ENCODE results near the gene HOXA2.

Gene HOXA2

DNA sequence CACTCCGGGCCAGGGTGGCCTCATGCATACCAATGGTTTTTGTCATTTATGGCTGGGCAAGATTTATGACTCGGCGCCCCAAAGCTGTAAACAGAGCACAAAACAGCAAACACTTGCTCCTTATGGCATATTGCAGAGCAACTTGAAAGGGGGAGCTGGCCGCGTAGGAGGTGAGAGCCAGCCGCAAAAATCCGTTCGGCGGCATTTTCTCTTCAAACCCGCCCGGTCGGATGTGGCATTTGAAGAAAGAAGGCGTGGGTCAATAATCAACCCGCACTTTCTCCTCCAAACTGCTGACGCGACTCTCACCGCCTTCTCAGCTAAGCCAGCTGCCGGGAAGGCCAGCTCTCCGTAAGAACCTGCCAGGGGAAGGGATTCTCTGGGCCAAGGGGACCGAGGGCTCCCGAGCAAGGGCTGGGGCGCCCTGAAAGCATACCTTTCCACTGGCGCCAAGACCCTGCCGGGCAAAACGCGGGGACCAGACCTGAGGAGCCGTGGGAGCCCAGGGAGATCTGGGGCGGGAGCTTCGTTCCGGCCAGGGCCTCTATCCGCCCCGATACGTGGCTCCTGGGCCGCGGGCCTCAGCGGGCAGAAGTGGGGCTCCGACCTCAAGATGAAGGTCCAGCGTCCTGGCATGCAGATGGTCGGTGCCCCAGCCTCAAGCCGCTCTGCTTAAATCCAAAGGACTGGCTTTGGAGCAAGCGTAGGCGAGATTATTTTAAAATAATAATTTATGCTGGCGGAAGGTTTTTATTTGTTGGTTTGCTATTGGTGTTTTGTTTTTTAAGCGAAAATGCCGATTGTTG is 12.9 kb upstream of the HOXA2 start:
- Histone ChIP-seq H2AFZ (ENCODE audit: low read depth, low read length) (no peak overlapping the region), H2BK12ac (ENCODE audit: low read length in 2 of 2) (no peak overlapping the region), H3K4me2 (ENCODE audit: low read length, poor library complexity, severe bottlenecking) (peak overlapping the region; percentile 72), H4K91ac (ENCODE audit: low read length) (no peak overlapping the region), H3K4me3 (ENCODE audit: insufficient read depth in 1 of 2, low read depth in 1 of 2, low read length in 2 of 2) (peak overlapping the region; percentile 69 to 78), H2BK120ac (ENCODE audit: low read depth, low read length) (no peak overlapping the region), H2BK5ac (ENCODE audit: low read depth, low read length, poor library complexity, severe bottlenecking) (peak overlapping the region; percentile 96), H2BK15ac (ENCODE audit: low read depth, poor library complexity, severe bottlenecking) (no peak overlapping the region), H3K18ac (ENCODE audit: low read depth in 1 of 2, low read length in 2 of 2) (peak overlapping the region in 1 of 2 experiments; percentile 34), H3K23ac (ENCODE audit: low read length in 2 of 2) (no peak overlapping the region), H3K27me3 (ENCODE audit: control insufficient read depth in 1 of 2, insufficient read depth in 1 of 2, low read length in 2 of 2) (no peaks in the 10 kb centered on the region), H3K36me3 (ENCODE audit: control insufficient read depth in 1 of 2, insufficient read depth in 2 of 2, low read depth in 1 of 2, low read length in 2 of 2) (peaks cover 16 to 17% of the 10 kb centered on the region in 2 experiments), H3K4me1 (ENCODE audit: control insufficient read depth, insufficient read depth, low read depth, low read length) (peaks cover 3% of the 10 kb centered on the region), H3K27ac (ENCODE audit: low read length, poor library complexity, severe bottlenecking) (peak overlapping the region; percentile 99), H3K9ac (ENCODE audit: low read length) (peak overlapping the region; percentile 78), H4K8ac (ENCODE audit: low read length) (peak overlapping the region; percentile 3), H2AK5ac (ENCODE audit: low read length, severe bottlenecking) (peak overlapping the region; percentile 53), H3K4ac (ENCODE audit: low read depth in 1 of 2, low read length in 2 of 2) (no peak overlapping the region), H3K79me1 (replicated peaks; ENCODE audit: low read length, poor library complexity, severe bottlenecking) (no peaks in the 10 kb centered on the region), H3K14ac (ENCODE audit: low read length in 2 of 2) (no peak overlapping the region), H3K9me3 (ENCODE audit: control insufficient read depth, low read length) (no peaks in the 10 kb centered on the region)
- WGBS = 1% methylated on average over 42 of the region's 45 CpGs
- DNase-seq = peak; percentile 58

DNA sequence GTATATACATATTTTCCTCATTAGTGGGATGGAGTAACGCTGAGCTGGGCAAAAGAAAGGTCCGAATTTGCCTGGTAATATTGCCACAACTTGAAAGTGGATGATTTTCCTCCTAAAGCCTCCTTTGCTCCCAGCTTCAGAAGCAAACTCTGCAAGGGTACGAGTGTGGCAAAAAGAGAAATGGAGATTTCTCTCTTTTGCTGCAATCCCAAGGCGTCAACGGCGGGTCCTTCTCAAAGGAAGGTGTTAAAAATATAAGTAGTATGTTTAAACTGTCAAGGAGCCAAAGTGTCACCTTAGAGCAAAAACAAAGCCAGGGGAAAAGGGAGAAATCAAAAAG is 12.4 kb upstream of the HOXA2 start:
- Histone ChIP-seq H2AFZ (ENCODE audit: low read depth, low read length) (no peak overlapping the region), H3K4ac (ENCODE audit: low read depth in 1 of 2, low read length in 2 of 2) (no peak overlapping the region), H2AK5ac (ENCODE audit: low read length, severe bottlenecking) (peak overlapping the region; percentile 56), H3K4me2 (ENCODE audit: low read length, poor library complexity, severe bottlenecking) (peak overlapping the region; percentile 72), H4K8ac (ENCODE audit: low read length) (no peak overlapping the region), H3K27ac (ENCODE audit: low read length, poor library complexity, severe bottlenecking) (peak overlapping the region; percentile 99), H2BK15ac (ENCODE audit: low read depth, poor library complexity, severe bottlenecking) (no peak overlapping the region), H3K79me1 (replicated peaks; ENCODE audit: low read length, poor library complexity, severe bottlenecking) (no peaks in the 10 kb centered on the region), H3K4me3 (ENCODE audit: insufficient read depth in 1 of 2, low read depth in 1 of 2, low read length in 2 of 2) (peak overlapping the region in 1 of 2 experiments; percentile 69), H2BK12ac (ENCODE audit: low read length in 2 of 2) (no peak overlapping the region), H3K18ac (ENCODE audit: low read depth in 1 of 2, low read length in 2 of 2) (no peak overlapping the region), H3K9me3 (ENCODE audit: control insufficient read depth, low read length) (no peaks in the 10 kb centered on the region), H2BK5ac (ENCODE audit: low read depth, low read length, poor library complexity, severe bottlenecking) (peak overlapping the region; percentile 77), H4K91ac (ENCODE audit: low read length) (no peak overlapping the region), H3K36me3 (ENCODE audit: control insufficient read depth in 1 of 2, insufficient read depth in 2 of 2, low read depth in 1 of 2, low read length in 2 of 2) (peaks cover 16 to 22% of the 10 kb centered on the region in 2 experiments), H3K27me3 (ENCODE audit: control insufficient read depth in 1 of 2, insufficient read depth in 1 of 2, low read length in 2 of 2) (no peaks in the 10 kb centered on the region), H3K9ac (ENCODE audit: low read length) (peak overlapping the region; percentile 78), H3K14ac (ENCODE audit: low read length in 2 of 2) (no peak overlapping the region), H3K4me1 (ENCODE audit: control insufficient read depth, insufficient read depth, low read depth, low read length) (peaks cover 8% of the 10 kb centered on the region), H2BK120ac (ENCODE audit: low read depth, low read length) (no peak overlapping the region), H3K23ac (ENCODE audit: low read length in 2 of 2) (no peak overlapping the region)
- DNase-seq = no peak
- WGBS = 4% methylated on average over 6 of the region's 6 CpGs

DNA sequence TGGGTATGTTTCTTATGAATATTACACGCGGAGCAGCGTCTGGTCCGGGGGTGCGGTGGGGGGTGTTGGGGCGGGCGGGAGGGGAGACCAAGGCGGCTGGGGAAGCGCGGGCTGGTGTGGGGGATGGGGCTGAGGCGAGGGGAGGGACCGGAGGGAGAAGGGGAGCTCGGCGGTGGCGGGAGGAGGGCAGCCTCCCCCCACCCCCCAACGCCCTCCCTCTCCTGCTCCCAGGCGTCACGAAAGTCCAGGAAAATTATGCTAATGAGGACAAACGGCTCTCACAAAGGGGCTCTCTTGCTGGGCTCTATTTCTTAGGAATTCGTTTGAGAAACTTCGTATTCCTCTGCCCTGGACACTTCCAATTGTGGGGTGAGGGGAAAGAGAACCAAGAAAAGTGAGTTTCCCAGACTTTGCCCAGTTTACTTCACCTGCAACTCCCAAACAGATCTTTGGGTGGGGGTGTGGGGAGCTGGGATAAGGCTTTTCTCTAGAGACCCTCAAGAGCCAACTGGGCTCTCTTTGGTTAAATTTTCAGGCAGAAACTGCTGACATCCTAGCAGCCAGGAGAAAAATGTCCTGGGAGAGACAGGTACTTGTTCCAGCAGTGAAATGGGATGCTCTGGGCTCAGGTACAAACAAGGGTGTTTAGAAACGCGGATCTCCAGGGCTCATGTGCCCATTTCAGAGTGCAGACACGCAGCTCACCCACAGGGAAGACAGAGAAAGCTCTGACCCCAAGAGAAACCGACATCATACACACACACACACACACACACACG is 11.7 kb upstream of the HOXA2 start:
- Histone ChIP-seq H2BK5ac (ENCODE audit: low read depth, low read length, poor library complexity, severe bottlenecking) (peak overlapping the region; percentile 8), H3K4me2 (ENCODE audit: low read length, poor library complexity, severe bottlenecking) (peak overlapping the region; percentile 59), H3K14ac (ENCODE audit: low read length in 2 of 2) (no peak overlapping the region), H3K23ac (ENCODE audit: low read length in 2 of 2) (no peak overlapping the region), H3K27me3 (ENCODE audit: control insufficient read depth in 1 of 2, insufficient read depth in 1 of 2, low read length in 2 of 2) (no peaks in the 10 kb centered on the region), H3K79me1 (replicated peaks; ENCODE audit: low read length, poor library complexity, severe bottlenecking) (no peaks in the 10 kb centered on the region), H2BK12ac (ENCODE audit: low read length in 2 of 2) (no peak overlapping the region), H3K36me3 (ENCODE audit: control insufficient read depth in 1 of 2, insufficient read depth in 2 of 2, low read depth in 1 of 2, low read length in 2 of 2) (peaks cover 17 to 27% of the 10 kb centered on the region in 2 experiments), H2AK5ac (ENCODE audit: low read length, severe bottlenecking) (peak overlapping the region; percentile 76), H3K9me3 (ENCODE audit: control insufficient read depth, low read length) (no peaks in the 10 kb centered on the region), H2AFZ (ENCODE audit: low read depth, low read length) (no peak overlapping the region), H3K18ac (ENCODE audit: low read depth in 1 of 2, low read length in 2 of 2) (no peak overlapping the region), H2BK15ac (ENCODE audit: low read depth, poor library complexity, severe bottlenecking) (no peak overlapping the region), H3K4me3 (ENCODE audit: insufficient read depth in 1 of 2, low read depth in 1 of 2, low read length in 2 of 2) (peak overlapping the region; percentile 66 to 78), H4K91ac (ENCODE audit: low read length) (no peak overlapping the region), H3K27ac (ENCODE audit: low read length, poor library complexity, severe bottlenecking) (peak overlapping the region; percentile 83), H3K9ac (ENCODE audit: low read length) (peak overlapping the region; percentile 88), H2BK120ac (ENCODE audit: low read depth, low read length) (no peak overlapping the region), H3K4me1 (ENCODE audit: control insufficient read depth, insufficient read depth, low read depth, low read length) (peaks cover 13% of the 10 kb centered on the region), H4K8ac (ENCODE audit: low read length) (no peak overlapping the region), H3K4ac (ENCODE audit: low read depth in 1 of 2, low read length in 2 of 2) (no peak overlapping the region)
- DNase-seq = peak; percentile 30
- 3% methylated on average over 8 of the region's 26 CpGs for WGBS

Data from mesenchymal stem cell (in vitro differentiated cells and primary cell).